Measurements from ENCODE around the gene AAMDC. TPM values are rescaled to one million over a fixed set of nuclear protein-coding genes. Genes with fewer than 3 reads are reported as not detected.

AAMDC gene
- total and polyA plus RNA-seq, 2 of the 13 experiments (the other 11 are each of a cell fraction or from before 2014, with no cell fraction given): 18.1 to 35.6 TPM

- no peak for DNase-seq (ENCODE audit: low spot score)
- H3K9ac ChIP-seq (ENCODE audit: insufficient read depth, low read depth, low read length): no peak overlapping the region
- ChIA-PET CTCF (ENCODE audit: low intra/inter-chr PET ratio, low total read pairs) (no interaction called here), POLR2A (no interaction called here)
- no peak for ATAC-seq
- H3K27me3 ChIP-seq (ENCODE audit: control insufficient read depth in 1 of 2, insufficient read depth in 2 of 2, low read length in 2 of 2): no peaks in the 10 kb centered on the region
- no peaks in the 10 kb centered on the region for H3K79me2 ChIP-seq (ENCODE audit: insufficient read depth, low read length)
- H2AFZ ChIP-seq (ENCODE audit: low read length): no peak overlapping the region
- in situ Hi-C loops (cut with HindIII; ENCODE audit: extremely low pct_ligation_motif_present, low pct_unique_long_range_greater_than_20kb): no loop called here
- H3K27ac ChIP-seq (ENCODE audit: extremely low read length, insufficient read depth, low read length): no peak overlapping the region
- peaks cover 21% of the 10 kb centered on the region for H3K9me3 ChIP-seq (ENCODE audit: low read length)
- intact Hi-C loops (cut with micrococcal nuclease; ENCODE audit: unreplicated experiment): no loop called here
- FAIRE-seq: no peak
- H3K4me3 ChIP-seq (replicated peaks in 1 of 3; ENCODE audit: insufficient read depth in 1 of 3, low read depth in 2 of 3, low read length in 3 of 3): no peak overlapping the region
- TF ChIP-seq SIX1 (CRISPR knock-in tag; IDR thresholded peaks at IDR 0.05; ENCODE audit: borderline replicate concordance): no peak
- no peak for TF ChIP-seq ARID2 (CRISPR knock-in tag; IDR thresholded peaks at IDR 0.05; ENCODE audit: borderline replicate concordance)
- TF ChIP-seq CBX1 (IDR thresholded peaks at IDR 0.05; ENCODE audit: low read depth): no peak
- no peak for TF ChIP-seq BORCS8-MEF2B (CRISPR knock-in tag; IDR thresholded peaks at IDR 0.05)
- no peak for TF ChIP-seq E2F5 (CRISPR knock-in tag; conservative IDR thresholded peaks at IDR 0.05)
- TF ChIP-seq FOSL2 (CRISPR knock-in tag; IDR thresholded peaks at IDR 0.05): no peak
- TF ChIP-seq, protein P1, sequence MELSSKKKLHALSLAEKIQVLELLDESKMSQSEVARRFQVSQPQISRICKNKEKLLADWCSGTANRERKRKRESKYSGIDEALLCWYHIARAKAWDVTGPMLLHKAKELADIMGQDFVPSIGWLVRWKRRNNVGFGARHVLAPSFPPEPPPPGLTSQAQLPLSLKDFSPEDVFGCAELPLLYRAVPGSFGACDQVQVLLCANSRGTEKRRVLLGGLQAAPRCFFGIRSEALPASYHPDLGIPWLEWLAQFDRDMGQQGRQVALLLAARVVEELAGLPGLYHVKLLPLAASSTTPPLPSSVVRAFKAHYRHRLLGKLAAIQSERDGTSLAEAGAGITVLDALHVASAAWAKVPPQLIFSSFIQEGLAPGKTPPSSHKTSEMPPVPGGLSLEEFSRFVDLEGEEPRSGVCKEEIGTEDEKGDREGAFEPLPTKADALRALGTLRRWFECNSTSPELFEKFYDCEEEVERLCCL (CRISPR knock-in tag; IDR thresholded peaks at IDR 0.05; ENCODE audit: borderline replicate concordance): no peak
- no peak for TF ChIP-seq SP4 (CRISPR knock-in tag; IDR thresholded peaks at IDR 0.05)
- no peak for TF ChIP-seq SNRNP70 (IDR thresholded peaks at IDR 0.05; ENCODE audit: low read depth, low read length)
- TF ChIP-seq MAFG (CRISPR knock-in tag; IDR thresholded peaks at IDR 0.05): no peak
- TF ChIP-seq HMG20A (CRISPR knock-in tag; IDR thresholded peaks at IDR 0.05; ENCODE audit: borderline replicate concordance): no peak
- TF ChIP-seq SNAI1 (CRISPR knock-in tag; IDR thresholded peaks at IDR 0.05; ENCODE audit: borderline replicate concordance): no peak
- TF ChIP-seq MNT (IDR thresholded peaks at IDR 0.05): no peak
- no peak for TF ChIP-seq ZKSCAN1 (IDR thresholded peaks at IDR 0.05; ENCODE audit: low read length)
- TF ChIP-seq IRF2 (CRISPR knock-in tag; IDR thresholded peaks at IDR 0.05): no peak
- no peak for TF ChIP-seq ZNF260 (CRISPR knock-in tag; IDR thresholded peaks at IDR 0.05; ENCODE audit: borderline replicate concordance, low read depth)
- WGBS (ENCODE audit: low lambda C conversion rate): 100% methylated on average over 1 of the region's 1 CpG
- H3K4me2 ChIP-seq (ENCODE audit: low read depth, low read length): no peak overlapping the region
- peaks cover 5 to 13% of the 10 kb centered on the region in 2 experiments; a peak in 2 of 5 replicates for H3K36me3 ChIP-seq (replicated peaks in 1 of 2; ENCODE audit: control insufficient read depth in 1 of 2, insufficient read depth in 2 of 2, low read length in 2 of 2)
- BruUV-seq (replicated peaks): no TSS peak
- no peaks in the 10 kb centered on the region for H4K20me1 ChIP-seq (ENCODE audit: insufficient read depth, low read length)
- H3K4me1 ChIP-seq (ENCODE audit: insufficient read depth, low read length): peaks cover 9% of the 10 kb centered on the region
These were observed 30.6 kb downstream of the AAMDC start for GRCh38 chr11:77851503-77851902.
